A549 (cell line): Measurements from ENCODE around the gene BCAS3. TPM values are rescaled to one million over a fixed set of nuclear protein-coding genes. Genes with fewer than 3 reads are reported as not detected.

ENCODE experiments used
- ATAC-seq, 2 experiments: fragments of 200-7000 bp in 1 of 2; fragments of >200 bp in 1 of 2; cut with Nextera tagmentation in 1 of 2; cut with Tn5 transposase in 1 of 2; 3 replicates each; pipeline versions ENCODE4 v1.8.0 to v1.9.1; 2018 to 2020; ENCODE audit warnings: mild to moderate bottlenecking in 1 of 2, moderate library complexity in 1 of 2
- CTCF ChIA-PET: fragments of 300-600 bp; sonication (Branson Sonifier 250); formaldehyde crosslinking; extraction: SDS; loops from one replicate; lab custom pipeline; 2021; ENCODE audit warnings: antibody characterized with exemption, inconsistent platforms; lab: Yijun Ruan, JAX
- POLR2A ChIA-PET: fragments of 350-600 bp; formaldehyde crosslinking; extraction: SDS; loops from one replicate; lab custom pipeline; 2021; ENCODE audit warnings: antibody characterized with exemption, inconsistent platforms; lab: Yijun Ruan, JAX
- DNase-seq, 2 experiments: peaks; one replicate each; pipeline versions ENCODE4 v3.0.0 to v3.0.0-alpha.2; 2011 to 2016; ENCODE audit warnings: low read depth in 1 of 2, low spot score in 1 of 2
- FAIRE-seq: peaks from 2 replicates; lab custom pipeline; 2011; peaks lifted over from hg19 to GRCh38; lab: Jason Lieb, UNC
- H3K27ac ChIP-seq, 2 experiments: fragments of >200 bp; sonication (Bioruptor Twin); formaldehyde crosslinking; 3 replicates each; pipeline ENCODE4 v1.5.1; 2016 to 2017
- H3K4me1 ChIP-seq: fragments of >200 bp; sonication (Bioruptor Twin); formaldehyde crosslinking; 3 replicates; pipeline ENCODE4 v1.6.1; 2016
- H3K4me2 ChIP-seq: fragments of >200 bp; sonication (Bioruptor Twin); formaldehyde crosslinking; 3 replicates; pipeline ENCODE4 v1.6.1; 2016
- H3K4me3 ChIP-seq: fragments of >200 bp; sonication (Bioruptor Twin); formaldehyde crosslinking; 3 replicates; pipeline ENCODE4 v1.5.1; 2016
- H3K9me3 ChIP-seq: fragments of >200 bp; sonication (Bioruptor Twin); formaldehyde crosslinking; 3 replicates; pipeline ENCODE4 v1.6.1; 2016
- BCL3 ChIP-seq: fragments of >200 bp; sonication (Bioruptor Twin); formaldehyde crosslinking; IDR thresholded peaks from 3 replicates; pipeline ENCODE4 v1.6.1; 2016
- CBX2 ChIP-seq: fragments of 200-600 bp; sonication (generic); IDR thresholded peaks from 2 replicates; pipeline ENCODE4 v1.6.1; 2016; ENCODE audit warnings: low read depth, mild to moderate bottlenecking, borderline replicate concordance
- CBX8 ChIP-seq: fragments of 200-600 bp; sonication (generic); IDR thresholded peaks from 2 replicates; pipeline ENCODE4 v1.6.1; 2016
- CEBPB ChIP-seq, 2 experiments: fragments of >200 bp in 1 of 2; sonication (Bioruptor Twin) in 1 of 2; formaldehyde crosslinking in 1 of 2; IDR thresholded peaks; 2 replicates each; pipeline ENCODE4 v1.6.1; 2012 to 2016
- EP300 ChIP-seq, 2 experiments: fragments of >200 bp; sonication (Bioruptor Twin); formaldehyde crosslinking; IDR thresholded peaks; 2 replicates in 1 of 2; 3 replicates in 1 of 2; pipeline ENCODE4 v1.6.1; 2016 to 2017
- FOXS1 ChIP-seq: fragments of 250-450 bp; sonication (Bioruptor Pico); IDR thresholded peaks from 2 replicates; pipeline ENCODE4 v1.5.0; 2020; ENCODE audit warnings: mild to moderate bottlenecking, moderate library complexity
- HDAC2 ChIP-seq: fragments of 200-600 bp; sonication (generic); IDR thresholded peaks from 2 replicates; pipeline ENCODE4 v1.6.1; 2016
- HMGXB4 ChIP-seq: fragments of 250-450 bp; sonication (Bioruptor Pico); IDR thresholded peaks from 2 replicates; pipeline ENCODE4 v1.5.0; 2021; ENCODE audit warnings: mild to moderate bottlenecking, moderate library complexity, borderline replicate concordance
- HOXB13 ChIP-seq: fragments of 250-450 bp; sonication (Bioruptor Pico); IDR thresholded peaks from 2 replicates; pipeline ENCODE4 v1.5.0; 2020; ENCODE audit warnings: low read depth, mild to moderate bottlenecking, moderate library complexity
- HOXB5 ChIP-seq: fragments of 250-450 bp; sonication (Bioruptor Pico); IDR thresholded peaks from 2 replicates; pipeline ENCODE4 v1.5.0; 2020; ENCODE audit warnings: mild to moderate bottlenecking, moderate library complexity
- MAFK ChIP-seq: fragments of 450-650 bp; IDR thresholded peaks from 2 replicates; pipeline ENCODE4 v1.6.1; 2014; ENCODE audit not compliant: partially characterized antibody
- MAZ ChIP-seq: fragments of 150-350 bp; IDR thresholded peaks from 2 replicates; pipeline ENCODE4 v1.6.1; 2014; ENCODE audit warnings: antibody characterized with exemption, low read depth, low read length, borderline replicate concordance
- NFE2L2 ChIP-seq: fragments of 150-350 bp; conservative IDR thresholded peaks from 2 replicates; pipeline ENCODE4 v1.6.1; 2014; ENCODE audit warnings: low read length
- RAD21 ChIP-seq, 2 experiments: fragments of >200 bp in 1 of 2; sonication (Bioruptor Twin) in 1 of 2; formaldehyde crosslinking in 1 of 2; IDR thresholded peaks in 1 of 2; conservative IDR thresholded peaks in 1 of 2; 2 replicates in 1 of 2; 3 replicates in 1 of 2; pipeline ENCODE4 v1.6.1; 2012 to 2018; ENCODE audit warnings: inconsistent platforms in 1 of 2
- REST ChIP-seq: fragments of 200-600 bp; sonication (generic); IDR thresholded peaks from 2 replicates; pipeline ENCODE4 v1.6.1; 2016; ENCODE audit warnings: antibody characterized with exemption, mild to moderate bottlenecking, moderate library complexity
- RFX5 ChIP-seq: fragments of 450-650 bp; IDR thresholded peaks from 2 replicates; pipeline ENCODE4 v1.7.1; 2014; ENCODE audit warnings: antibody characterized with exemption, mild to moderate bottlenecking, moderate library complexity
- TP53 ChIP-seq: fragments of 250-450 bp; sonication (Bioruptor Pico); IDR thresholded peaks from 2 replicates; pipeline ENCODE4 v1.5.0; 2021; ENCODE audit warnings: mild to moderate bottlenecking, moderate library complexity
- USF2 ChIP-seq: fragments of 450-650 bp; IDR thresholded peaks from 2 replicates; pipeline ENCODE4 v1.6.1; 2014; ENCODE audit warnings: antibody characterized with exemption
- ZFP36 ChIP-seq: fragments of 450-650 bp; IDR thresholded peaks from 2 replicates; pipeline ENCODE4 v1.6.1; 2014; ENCODE audit warnings: borderline replicate concordance; ENCODE audit not compliant: partially characterized antibody
- WGBS: methylation state at CpG from one replicate; pipeline ENCODE4 v1.1.6; 2017; ENCODE audit errors: missing lambda C conversion rate; 5-methylcytosine and 5-hydroxymethylcytosine counted together
- polyA plus RNA-seq, 4 experiments: library from polyadenylated mRNA; depleted of rRNA in 3 of 4; stranded (reverse); fragments of >200 nt; fragmentation: RNase III in 1 of 4; extraction: RNeasy Plus Mini Kit Qiagen cat#74134 plus additional on column Dnase treatment in 1 of 4; gene quantifications; 2 replicates in 3 of 4; 3 replicates in 1 of 4; pipeline ENCODE4 v1.2.3, GENCODE V29; 2011 to 2017

The BCAS3 gene
- polyA plus RNA-seq, 2 of the 4 experiments (the other 2 are of a cell fraction), result 14.7 to 43.4 TPM

- ATAC-seq (no peak), DNase-seq (no peak), FAIRE-seq (no peak)
- CTCF ChIA-PET, result interaction anchor here (1.2 to 2.8 kb wide), 3 partner anchors 9 to 171 kb away, joined by 3 to 9 read pairs (median 7); no protein-coding TSS in a partner anchor
- TF ChIP-seq BCL3 (no peak), FOXS1 (CRISPR knock-in tag) (no peak), RAD21 (conservative IDR thresholded peaks at IDR 0.05 in 1 of 2, IDR thresholded peaks at IDR 0.05 in 1 of 2) (no peak), MAZ (no peak), HDAC2 (no peak), USF2 (no peak), TP53 (CRISPR knock-in tag) (no peak), ZFP36 (no peak), CBX8 (no peak), NFE2L2 (no peak)
- Histone ChIP-seq H3K27ac (no peak overlapping the region), H3K4me2 (no peak overlapping the region), H3K9me3 (no peaks in the 10 kb centered on the region), H3K4me1 (peaks cover 15% of the 10 kb centered on the region; the same call in 2 of the 3 replicates), H3K4me3 (no peak overlapping the region)
- POLR2A ChIA-PET, result no interaction called here
- WGBS, result 87% methylated on average over 3 of the region's 3 CpGs
Measured at GRCh38 chr17:61219460-61219859, 541.8 kb downstream of the BCAS3 start.

GRCh38 chr17:61221181-61221580 lies 543.5 kb downstream of the BCAS3 start:
- peaks cover 15% of the 10 kb centered on the region; the same call in 2 of the 3 replicates for H3K4me1 ChIP-seq
- TF ChIP-seq HMGXB4 (CRISPR knock-in tag) (no peak), FOXS1 (CRISPR knock-in tag) (no peak), BCL3 (no peak)
- no peaks in the 10 kb centered on the region for H3K9me3 ChIP-seq
- CTCF ChIA-PET, result interaction anchor here (0.5 to 1.6 kb wide), 2 partner anchors 12 to 169 kb away, joined by 3 to 5 read pairs; no protein-coding TSS in a partner anchor
- H3K4me3 ChIP-seq, result no peak overlapping the region
- DNase-seq, result no peak
- no peak overlapping the region for H3K4me2 ChIP-seq
- no peak for ATAC-seq
- no peak overlapping the region for H3K27ac ChIP-seq
- POLR2A ChIA-PET, result no interaction called here
- 88% methylated on average over 1 of the region's 1 CpG for WGBS
- FAIRE-seq, result no peak

- 93% methylated on average over 8 of the region's 8 CpGs for WGBS
Measured at GRCh38 chr17:61221597-61222471, 544.2 kb downstream of the BCAS3 start.

More at GRCh38 chr17:61221597-61222471, 544.2 kb downstream of the BCAS3 start:
- H3K4me3 ChIP-seq, result no peak overlapping the region
- peaks cover 15% of the 10 kb centered on the region; the same call in 2 of the 3 replicates for H3K4me1 ChIP-seq
- ChIA-PET POLR2A (no interaction called here), CTCF (interaction anchor here (0.5 to 1.6 kb wide), 3 partner anchors 12 to 168 kb away, joined by 3 to 5 read pairs (median 3); no protein-coding TSS in a partner anchor)
- H3K27ac ChIP-seq, result no peak overlapping the region
- no peaks in the 10 kb centered on the region for H3K9me3 ChIP-seq
- no peak overlapping the region for H3K4me2 ChIP-seq
- FAIRE-seq, result no peak
- no peak for ATAC-seq
- TF ChIP-seq MAFK, result no peak
- TF ChIP-seq HOXB5 (CRISPR knock-in tag), result no peak
- TF ChIP-seq HMGXB4 (CRISPR knock-in tag), result no peak
- TF ChIP-seq HOXB13 (CRISPR knock-in tag), result no peak
- TF ChIP-seq RFX5, result no peak
- no peak for TF ChIP-seq FOXS1 (CRISPR knock-in tag)
- TF ChIP-seq EP300 (IDR thresholded peaks at IDR 0.05), result no peak
- no peak for TF ChIP-seq CEBPB (IDR thresholded peaks at IDR 0.05)
- no peak for TF ChIP-seq CBX2
- no peak for TF ChIP-seq REST
- no peak for DNase-seq
